HG02759 (cell line): ENCODE data around the gene ACVR1B.

Experiments
- ATAC-seq: cut with Tn5 transposase; IDR thresholded peaks from one replicate; pipeline ENCODE4 v1.9.1; 2021; ENCODE audit warnings: mild to moderate bottlenecking, moderate library complexity; ENCODE audit not compliant: unreplicated experiment

The ACVR1B gene

DNA sequence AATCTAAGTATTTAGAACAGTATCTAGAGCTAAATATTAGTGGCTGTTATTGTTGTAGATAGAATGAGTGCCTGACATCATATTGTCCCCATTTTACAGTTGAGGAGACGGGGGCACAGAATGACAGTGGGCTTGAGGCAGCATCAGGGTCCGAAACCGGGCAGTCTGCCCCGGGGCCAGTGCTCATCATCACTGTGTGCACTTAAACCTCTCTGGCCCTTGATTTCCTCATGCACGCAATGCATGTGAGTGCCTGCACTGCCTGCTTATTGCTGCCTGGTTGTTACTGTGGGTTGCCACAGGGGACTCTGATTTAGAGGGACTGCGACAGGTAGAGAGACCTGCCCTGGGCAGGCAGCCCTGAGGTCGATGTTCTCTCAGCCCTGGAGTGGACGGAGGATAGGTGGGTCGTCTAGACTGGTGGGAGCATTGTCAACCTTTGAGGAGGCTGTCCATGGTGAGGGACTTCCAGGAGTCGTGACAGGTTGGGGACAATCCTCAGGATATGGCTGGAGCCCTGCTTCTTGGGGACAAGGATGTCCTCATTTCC is 34.4 kb upstream of the ACVR1B start:
- no peak for ATAC-seq

DNA sequence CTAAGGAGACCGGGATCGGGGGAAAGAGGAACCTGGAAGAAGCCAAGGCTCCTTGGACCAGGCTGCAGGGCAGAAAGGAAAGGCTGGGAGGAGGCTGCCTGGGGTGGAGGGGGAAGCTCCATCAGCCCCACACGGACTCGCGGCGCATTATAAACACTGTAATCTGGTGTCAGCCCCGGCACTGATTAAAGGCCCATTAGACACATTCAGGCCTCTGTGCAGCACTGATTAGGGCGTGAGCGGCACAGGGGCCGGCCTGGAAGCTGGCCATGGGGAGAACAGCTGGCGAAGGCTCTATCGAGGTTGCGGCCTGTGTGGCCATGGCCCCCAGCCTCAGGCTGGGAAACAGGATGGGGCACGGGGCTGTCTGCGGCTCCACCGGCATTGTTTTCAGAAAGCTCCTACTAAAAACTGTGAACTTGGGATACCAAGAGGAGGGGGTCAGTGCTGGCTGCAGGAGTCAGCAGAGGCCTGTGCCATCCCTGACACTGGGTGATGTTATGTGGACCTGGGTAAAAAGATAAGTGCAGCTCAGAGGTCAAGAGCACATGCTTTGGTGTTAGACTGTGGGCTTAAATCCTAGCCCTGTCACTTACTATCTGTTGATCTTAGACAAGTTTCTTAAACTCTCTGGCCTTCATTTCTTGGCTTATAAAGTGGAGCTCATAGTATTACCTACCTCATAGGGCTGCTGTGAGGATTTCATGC is 33.6 kb upstream of the ACVR1B start:
- ATAC-seq, result no peak

DNA sequence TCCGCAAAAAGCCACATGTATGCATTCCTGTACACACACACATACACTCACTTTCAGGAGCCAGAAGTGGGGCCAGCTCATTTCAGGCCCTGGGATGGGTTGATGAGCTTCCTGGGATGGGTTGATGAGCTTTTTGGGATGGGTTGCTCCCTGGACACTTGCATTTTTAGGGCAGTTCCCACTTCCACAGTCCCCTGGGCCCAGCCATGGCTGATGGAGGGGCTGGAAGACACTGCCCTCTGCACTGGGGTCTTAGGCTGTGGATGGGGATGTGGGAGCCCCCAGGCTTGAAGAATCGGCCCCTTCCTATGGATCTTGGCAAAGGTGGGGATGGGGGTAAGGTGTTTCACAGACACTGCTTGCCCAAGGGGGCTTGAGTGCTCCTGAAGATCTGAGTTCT is 31.5 kb upstream of the ACVR1B start:
- no peak for ATAC-seq

DNA sequence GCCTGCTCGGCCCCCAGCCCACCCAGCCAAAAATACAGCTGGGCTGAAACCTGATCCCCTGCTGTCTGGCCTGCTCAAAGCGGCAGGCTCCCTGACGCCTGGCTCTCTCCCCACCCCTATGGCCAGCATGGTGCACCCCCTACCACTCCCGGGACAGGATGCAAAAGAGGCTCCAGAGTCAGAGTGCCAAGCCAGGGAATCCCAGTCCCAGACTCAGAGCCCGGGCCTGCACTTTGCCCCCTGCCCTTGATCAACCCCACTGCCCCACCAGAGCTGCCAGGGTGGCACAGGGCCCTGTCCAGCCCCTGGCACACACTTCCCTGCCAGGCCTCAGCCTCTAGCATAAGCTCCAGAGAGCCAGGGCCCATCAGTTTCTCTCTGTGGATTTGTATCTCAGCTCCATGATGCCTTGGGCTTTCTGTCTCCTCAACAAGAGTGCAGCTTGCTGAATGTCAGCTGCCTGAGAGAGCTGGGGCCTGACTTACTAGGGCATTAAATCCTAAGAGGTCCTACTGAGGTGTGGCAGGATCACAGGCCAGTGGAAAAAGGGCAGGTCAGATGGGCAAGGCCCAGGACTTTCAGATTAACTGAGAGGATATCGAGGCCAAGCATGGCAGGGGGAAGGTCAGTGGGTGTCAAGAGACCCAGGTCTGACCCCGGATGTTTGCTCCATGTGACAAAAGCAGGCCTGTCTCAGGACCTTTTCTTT is 30.3 kb upstream of the ACVR1B start:
- ATAC-seq, result no peak

DNA sequence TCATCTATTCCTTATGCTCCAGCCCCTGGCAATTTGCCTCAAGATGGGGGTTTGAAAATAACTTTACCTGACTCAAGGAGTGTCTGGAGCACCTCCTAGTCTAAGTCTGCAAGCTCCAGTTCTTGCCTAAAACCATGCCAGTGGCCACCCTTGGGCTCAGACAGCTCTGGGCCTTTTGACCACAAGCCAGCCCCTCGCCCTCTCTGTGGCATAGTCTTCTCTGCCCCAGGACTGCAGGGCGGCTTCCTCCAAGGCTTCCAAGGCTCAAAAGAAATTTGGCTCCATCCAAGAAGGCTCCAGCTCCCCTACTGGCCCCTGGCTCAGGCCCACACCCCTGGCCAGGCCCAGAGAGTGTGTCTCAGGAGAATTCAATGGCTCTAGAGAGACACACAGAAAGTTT is 29.4 kb upstream of the ACVR1B start:
- no peak for ATAC-seq

DNA sequence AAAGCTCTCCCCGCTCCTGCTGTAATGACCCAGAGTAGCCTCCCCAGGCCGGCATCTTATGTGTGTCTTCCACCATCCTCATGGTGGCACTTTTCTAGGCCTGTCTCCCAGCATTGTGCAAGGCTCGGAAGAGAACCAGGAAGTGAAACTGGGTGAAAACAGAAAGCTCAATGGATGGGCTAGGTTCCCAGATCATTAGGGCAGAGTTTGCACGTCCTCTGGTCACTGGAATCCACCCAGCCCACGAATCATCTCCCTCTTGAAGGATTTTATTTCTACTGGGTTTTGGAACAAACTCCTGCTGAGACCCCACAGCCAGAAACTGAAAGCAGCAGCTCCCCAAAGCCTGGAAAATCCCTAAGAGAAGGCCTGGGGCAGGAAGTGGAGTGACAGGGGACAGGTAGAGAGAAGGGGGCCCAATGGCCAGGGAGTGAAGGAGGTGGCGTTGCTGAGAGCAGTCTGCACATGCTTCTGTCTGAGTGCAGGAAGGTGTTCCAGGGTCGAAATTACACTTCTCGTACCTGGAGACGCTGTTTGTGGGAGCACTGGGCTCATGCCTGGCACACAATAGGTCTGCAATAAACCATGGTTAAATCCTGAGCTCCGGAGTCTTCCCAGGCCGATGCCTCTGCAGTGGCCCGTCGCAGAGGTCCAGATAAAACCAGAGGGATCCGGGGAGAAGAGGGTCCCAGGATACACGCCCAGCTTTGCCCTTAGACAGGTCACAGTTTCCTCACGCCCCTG is 28.6 kb upstream of the ACVR1B start:
- no peak for ATAC-seq

DNA sequence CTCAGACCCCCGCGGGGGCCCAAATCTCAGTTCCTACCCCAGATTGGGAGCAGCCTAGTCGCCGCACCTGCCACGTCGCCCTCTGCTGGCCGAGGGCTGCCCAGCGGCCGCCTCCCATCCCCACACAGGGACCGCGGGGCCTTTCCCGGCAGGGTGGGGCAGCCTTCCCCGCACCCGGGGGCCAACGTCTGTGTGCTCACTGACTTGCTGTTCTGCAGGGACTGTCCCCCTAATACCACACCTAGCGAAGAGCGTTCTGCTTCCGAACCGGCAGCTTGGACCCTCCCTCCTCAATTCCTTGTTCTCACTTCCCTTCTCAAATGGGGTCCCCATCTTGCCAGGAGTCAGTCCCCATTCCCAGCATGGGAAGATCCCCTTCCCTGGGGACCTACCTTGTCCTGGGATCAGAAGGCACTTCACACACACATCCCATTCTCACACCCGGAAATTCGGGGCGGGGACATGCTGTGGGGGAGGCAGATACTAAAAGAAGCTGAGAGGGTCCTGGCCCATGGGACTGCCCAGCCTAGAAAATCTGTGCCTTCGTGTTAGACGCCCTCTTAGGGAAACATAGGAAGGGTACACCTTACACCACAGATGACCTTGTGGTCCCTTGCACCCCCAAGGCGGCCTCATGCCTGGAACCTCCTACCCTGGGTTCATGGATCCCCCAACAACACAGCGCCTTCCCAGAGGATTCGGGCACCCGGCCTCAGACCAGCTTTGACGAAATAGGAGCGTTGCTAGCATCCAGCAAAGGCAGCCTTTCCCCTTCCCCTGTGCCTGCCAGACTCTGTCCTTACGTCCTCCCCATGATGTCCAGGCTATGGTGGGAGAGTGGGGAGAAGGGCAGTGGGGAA is 27.8 kb upstream of the ACVR1B start:
- ATAC-seq, result peak; percentile 44

DNA sequence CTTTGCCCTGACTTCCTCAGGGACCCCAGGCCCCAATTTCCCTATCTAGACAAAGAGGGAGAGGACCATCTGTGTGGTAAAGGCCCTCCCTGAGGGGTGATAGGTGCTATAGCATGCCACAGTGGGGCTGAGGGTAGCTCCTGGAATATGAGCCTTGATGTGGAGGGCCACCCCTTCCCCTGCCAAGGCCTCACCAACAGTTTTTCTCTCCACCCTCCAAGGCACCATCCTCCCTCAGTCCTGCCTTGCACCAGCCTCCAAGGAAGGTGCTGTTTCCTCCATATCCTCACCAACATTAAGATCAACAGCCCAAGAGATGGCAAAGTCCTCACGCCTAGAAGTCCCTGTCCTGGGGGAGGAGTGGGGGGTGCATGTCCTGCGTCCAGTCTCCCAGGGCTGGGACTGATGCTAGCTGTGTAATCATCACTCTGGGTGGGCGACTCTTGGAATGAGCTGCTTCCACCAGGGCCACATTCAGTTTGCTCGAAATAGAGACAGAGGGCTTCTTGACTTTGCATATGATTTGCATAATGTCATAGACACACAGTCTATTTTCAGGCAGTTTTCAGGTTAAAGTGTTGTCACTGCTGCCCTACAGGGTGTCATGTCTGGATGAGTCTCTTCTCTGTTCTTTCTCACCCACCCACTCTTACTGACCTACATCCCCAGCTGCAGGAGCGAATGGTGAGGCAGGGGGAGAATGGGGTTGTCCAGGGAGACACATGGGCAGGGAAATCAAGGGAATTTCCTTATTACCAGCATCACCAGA is 26.8 kb upstream of the ACVR1B start:
- no peak for ATAC-seq

DNA sequence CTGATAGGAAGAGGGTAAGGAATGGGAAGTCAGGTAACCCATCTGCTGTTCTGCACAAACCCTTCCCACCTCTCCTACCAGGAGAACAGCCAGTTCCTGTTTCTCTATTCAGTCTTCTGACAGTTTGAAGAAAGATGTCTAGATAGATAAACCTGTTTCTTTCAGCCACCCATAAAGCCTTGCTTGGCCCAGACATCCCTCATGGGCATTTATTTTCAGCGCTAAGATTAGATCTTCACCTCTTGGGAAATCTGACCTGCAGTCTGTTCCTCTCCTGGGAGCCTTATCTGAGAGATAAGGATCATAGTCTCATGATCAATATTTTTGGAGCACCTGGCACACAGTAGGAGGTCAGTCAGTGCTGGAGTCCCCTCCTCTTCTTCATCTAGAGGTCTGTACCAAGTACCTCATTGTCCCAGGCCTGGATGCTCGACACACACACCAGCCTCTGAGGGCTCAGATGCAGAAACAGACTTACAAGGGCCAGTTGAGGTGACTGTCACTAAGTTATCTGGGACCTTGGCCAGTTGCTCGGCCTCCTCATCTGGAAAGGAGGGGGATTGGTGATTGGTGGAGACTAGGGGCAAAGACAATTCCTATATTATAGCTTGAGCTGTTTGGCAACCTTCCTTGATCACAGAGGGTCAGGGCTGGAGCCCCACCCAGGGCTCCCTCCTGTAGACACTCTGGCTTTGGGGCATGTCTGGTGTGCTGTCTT is 26.0 kb upstream of the ACVR1B start:
- no peak for ATAC-seq

DNA sequence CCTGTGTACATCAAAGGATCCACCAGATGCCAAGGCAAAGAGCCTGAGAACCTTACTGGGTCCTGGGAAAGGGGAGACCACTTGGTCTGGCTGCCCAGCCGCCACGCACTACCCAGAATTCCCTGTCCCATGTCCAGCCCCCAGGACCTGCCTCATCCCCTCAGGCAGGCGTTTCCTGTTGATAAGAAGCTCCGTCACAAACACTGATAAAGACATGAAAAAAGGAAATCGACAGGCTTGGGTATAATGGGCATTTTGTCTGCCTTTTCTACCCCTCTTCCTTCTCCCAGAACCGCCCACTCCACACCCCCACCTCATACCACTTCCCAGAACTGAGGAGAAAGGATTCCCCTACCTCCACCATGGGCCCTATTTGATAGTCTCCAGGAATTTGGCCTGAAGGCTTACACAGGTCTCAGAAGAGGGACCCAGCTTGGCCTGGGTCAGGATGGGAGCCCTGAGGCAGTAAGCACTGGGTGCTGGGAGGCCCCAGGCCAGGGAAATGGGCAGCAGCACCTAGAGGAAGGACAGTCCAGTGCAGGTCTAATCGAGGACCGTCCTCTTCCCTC is 25.4 kb upstream of the ACVR1B start:
- ATAC-seq, result no peak

DNA sequence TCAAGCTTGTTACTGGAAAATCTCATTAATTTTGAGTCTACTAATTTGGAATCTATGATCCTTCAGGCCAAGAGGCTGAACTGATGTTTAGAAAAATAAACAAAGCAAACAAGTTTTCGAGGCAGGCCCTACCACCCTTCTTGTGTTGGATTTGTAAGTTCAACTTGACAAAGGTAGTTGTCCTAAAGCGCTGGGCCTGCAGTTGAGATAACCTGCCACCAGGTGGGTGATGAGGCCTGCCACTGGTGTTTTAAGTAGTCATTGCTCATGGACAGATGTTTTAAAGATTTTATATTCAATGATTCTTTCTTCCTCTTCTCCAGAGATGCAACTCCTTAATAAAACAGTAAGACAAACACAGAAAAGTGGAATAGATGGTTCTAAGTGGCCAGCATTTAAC is 24.8 kb upstream of the ACVR1B start:
- ATAC-seq, result no peak

DNA sequence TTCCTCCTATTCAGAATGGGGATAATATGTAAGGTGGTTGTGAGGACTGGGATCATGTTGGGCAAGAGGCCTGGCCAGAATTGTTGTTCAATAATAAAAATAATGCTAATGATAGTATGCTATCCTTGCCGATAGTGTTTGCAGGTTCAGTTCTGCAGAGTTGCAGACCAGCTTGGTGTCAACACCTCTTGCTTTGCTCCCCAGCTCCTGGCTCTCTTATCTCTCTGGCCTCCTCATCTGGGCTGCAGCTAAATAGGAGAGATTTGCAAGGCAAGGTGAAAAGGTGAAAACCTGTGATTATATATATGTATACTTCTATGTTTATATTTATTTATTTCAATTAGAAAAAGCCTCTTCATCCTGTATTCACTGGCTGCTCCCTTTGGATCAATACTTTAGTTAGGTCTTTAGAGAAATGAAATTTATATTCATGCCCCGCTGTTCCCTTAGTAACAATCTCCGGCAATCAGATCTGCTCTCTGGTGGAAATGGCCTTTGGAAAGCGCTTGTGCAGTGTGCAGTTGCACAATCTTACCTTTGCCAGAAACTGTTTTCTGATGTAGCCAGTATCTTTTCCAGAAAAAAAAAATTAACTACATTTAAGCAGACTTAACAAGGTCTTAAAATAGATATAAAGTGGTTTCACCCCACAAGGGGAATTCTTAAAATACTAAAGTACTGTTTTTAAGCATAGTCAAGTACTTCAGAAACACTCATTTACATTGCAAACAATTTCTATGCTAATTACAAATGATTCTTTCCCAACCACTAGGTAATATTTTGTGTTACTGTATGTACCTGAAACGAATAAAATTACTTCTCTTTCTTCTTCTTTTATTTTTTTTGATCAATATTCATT is 19.1 kb upstream of the ACVR1B start:
- no peak for ATAC-seq

DNA sequence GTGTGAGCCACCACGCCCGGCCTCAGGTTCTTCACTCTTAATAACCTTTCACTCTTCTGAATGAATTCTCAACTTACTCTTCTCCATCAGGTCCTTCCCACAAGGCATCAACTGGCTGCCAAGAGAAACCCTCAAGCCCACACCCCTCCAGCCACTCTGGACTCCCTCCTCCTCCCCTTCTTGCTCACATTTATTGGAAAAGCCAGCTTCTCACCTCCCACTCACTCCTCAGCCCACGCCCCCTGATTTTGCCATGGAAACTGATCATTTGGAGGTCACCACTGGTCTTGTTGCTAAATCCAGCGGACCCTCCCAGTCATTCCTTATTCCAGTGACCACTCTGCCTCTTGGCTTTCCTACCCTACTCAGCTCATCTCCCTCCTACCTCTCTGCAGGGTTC is 17.4 kb upstream of the ACVR1B start:
- ATAC-seq, result no peak

DNA sequence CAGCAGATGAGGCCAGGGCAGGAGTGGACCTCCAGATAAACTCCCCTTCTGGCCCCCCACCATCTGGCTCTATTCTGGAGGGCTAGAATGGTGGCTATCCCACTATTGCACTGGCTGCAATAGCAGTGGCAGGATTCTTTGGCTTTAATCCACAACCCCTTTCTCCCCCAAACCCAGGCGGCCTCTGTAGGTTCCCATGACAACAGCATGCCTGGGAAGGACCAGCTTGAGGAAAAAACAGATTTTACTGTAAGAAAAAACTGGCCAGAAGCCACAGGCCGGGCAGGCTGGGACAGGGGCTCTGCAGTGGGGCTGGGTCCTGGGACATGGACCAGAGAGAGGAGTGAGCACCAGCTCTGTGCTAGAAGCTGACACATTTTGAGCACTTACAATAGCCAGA is 13.6 kb upstream of the ACVR1B start:
- no peak for ATAC-seq

DNA sequence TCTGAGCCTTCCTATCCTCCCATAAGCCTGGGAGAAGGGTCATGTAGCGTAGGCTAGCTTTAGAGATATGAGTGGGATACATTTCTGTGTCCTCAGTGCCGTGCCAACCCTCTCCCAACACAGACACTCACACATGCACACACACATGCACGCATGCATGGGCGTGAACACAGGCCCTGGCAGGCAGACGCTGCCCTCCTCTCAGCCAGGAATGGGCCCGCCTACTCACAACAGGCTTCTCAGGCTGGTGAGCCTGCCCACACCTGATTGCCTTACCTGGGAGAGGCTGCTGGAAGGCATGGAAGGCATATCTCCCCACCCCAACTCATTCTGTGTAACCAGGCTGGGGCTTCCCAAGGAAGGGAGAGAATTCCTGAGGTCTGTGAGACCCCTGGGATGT is 12.8 kb upstream of the ACVR1B start:
- no peak for ATAC-seq

DNA sequence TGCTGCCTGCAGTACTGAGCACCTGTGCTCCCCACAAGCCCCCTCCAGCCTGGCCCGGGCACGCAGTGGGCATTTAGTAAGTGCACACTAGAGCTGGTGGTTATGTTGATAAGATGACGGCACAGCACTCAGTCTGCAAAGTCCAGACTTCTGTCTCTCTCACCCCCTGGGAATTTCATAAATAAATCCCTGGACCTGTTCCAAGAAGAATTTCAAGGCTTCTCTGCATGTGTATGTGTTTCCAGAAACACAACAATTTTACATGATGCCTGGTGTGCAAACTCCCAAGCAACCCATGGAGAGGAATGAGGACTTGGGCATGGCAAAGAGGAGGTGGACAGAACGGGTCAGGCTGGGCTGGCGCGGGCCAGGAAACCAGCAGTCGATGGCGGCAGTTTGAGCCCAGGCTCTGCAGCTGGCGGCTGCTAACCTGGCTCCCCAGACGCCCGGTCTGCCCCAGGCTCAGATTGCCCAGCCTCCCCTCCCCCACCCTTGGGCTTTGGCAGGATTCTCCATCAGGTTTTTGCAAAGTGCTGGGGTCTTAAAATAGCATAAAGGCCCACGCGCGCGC is 10.4 kb upstream of the ACVR1B start:
- no peak for ATAC-seq

DNA sequence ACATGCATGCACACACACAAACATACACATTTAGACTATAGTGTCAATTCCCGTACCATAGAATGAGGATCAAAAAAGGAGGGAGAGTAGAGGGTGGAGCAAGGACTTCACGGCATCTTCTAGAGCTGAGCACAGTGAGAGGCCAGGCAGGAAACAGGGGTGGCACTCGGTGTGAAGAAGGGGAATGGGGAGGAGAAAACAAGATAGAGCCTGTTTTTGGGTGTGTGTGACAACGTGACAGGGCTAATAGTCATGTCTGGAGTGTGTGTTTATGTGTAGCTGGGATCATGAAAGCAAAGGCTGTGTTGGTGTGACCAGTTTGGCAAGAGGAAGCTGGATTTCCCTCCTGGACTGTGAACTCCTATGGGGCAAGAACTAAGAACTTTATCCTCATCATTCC is 9.9 kb upstream of the ACVR1B start:
- ATAC-seq, result no peak

DNA sequence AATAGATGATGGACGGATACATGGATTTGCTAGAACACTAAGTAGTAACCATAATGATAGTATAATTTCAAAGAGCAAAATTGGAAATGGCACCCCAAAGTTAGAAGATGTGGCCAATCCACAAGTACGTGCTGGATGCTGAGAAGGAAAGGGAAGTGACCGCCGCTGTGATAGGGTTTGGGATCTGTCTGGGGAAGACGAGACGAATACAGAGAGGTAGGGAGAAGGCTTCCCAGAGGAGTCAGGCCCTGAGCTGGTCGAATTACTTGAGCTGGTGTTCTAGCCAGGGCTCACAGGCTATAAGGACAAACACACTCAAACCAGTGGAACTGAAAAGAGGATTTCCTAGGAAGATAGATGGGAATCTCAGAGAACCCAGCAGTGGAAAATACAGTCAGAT is 9.4 kb upstream of the ACVR1B start:
- ATAC-seq, result no peak
